GM18498 (cell line): ENCODE results near the gene TEX10.
"Not testable (repeated sequence)": the region's sequence is repeated elsewhere in the genome, so short reads cannot be mapped to it uniquely, and the experiment has no call there.

ENCODE experiments used
- ATAC-seq: cut with Tn5 transposase; IDR thresholded peaks from one replicate; pipeline ENCODE4 v1.9.1; 2021; ENCODE audit warnings: mild to moderate bottlenecking, moderate library complexity; ENCODE audit not compliant: unreplicated experiment

Gene TEX10

GRCh38 chr9:100351508-100351907 lies 1.2 kb downstream of the TEX10 start:
- no peak for ATAC-seq

GRCh38 chr9:100350188-100350587 lies 2.6 kb downstream of the TEX10 start:
- no peak for ATAC-seq

GRCh38 chr9:100346836-100347235 lies 5.9 kb downstream of the TEX10 start:
- ATAC-seq = no peak

GRCh38 chr9:100341889-100342288 lies 10.9 kb downstream of the TEX10 start:
- no peak for ATAC-seq

- ATAC-seq = no peak
These were observed 12.5 kb downstream of the TEX10 start for GRCh38 chr9:100340224-100340623.

DNA sequence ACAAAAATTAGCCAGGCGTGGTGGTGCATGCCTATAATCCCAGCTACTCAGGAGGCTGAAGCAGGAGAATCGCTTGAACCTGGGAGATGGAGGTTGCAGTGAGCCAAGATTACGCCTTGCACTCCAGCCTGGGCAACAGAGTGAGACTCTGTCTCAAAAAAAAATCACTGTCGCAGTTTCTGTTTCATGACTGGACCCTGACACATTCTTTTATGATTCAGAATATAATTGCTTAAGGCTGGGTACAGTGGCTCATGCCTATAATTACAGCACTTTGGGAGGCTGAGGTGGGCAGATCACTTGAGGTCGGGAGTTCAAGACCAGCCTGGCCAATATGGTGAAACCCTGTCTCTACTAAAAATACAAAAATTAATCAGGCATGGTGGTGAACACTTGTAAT lies 14.0 kb downstream of the TEX10 start:
- ATAC-seq = not testable (repeated sequence)

DNA sequence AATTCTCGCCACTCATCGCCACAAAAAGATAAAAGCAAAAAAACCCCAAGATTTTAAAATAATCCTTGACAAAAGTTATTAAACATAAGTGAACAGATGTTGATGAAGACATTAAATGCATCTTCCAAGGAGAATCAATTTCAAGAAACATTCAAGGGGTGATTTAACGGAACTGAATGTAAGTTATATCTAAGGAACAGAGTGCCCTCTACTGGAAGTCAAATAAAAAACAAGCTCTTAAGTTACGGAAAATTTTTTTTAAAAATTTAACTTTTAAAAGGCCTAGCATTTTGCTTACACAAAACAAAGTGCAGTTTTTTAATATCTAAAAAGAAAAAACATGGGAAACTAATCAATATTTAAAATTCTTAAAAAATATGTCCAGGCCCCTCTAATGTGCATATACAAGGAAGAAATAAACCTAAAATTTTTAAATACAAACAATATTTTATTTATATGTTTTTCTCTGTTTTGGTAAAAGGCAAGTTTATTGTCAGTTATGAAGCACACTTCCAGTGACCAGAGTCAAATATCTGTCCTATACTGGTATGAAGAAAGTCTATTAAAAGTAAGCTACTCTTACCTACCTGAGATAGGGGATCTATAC lies 28.0 kb downstream of the TEX10 start:
- ATAC-seq = no peak

GRCh38 chr9:100322954-100323536 lies 29.7 kb downstream of the TEX10 start:
- ATAC-seq = no peak

- ATAC-seq = no peak
These were observed 35.0 kb downstream of the TEX10 start for GRCh38 chr9:100317706-100318105.

GRCh38 chr9:100315561-100315960 lies 37.2 kb downstream of the TEX10 start:
- no peak for ATAC-seq

DNA sequence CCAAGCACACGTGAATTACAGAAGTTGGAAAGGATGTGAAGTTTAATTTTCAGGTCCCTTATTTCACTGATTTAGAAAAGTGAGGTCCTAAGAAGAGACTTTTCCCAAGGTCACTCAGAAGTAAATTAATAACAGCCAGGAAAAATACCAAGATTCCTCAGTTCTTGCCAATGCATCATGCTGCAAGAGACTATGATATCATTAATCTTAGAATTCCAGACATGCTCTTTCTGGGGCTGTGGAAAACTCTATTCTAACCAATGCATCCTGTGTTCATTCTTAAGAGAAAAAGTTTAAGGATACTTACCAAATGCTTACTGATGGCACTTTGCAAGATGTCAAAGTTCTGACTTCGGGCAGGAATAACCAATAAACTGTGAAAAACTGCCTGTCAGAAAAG lies 42.8 kb downstream of the TEX10 start:
- ATAC-seq = no peak

DNA sequence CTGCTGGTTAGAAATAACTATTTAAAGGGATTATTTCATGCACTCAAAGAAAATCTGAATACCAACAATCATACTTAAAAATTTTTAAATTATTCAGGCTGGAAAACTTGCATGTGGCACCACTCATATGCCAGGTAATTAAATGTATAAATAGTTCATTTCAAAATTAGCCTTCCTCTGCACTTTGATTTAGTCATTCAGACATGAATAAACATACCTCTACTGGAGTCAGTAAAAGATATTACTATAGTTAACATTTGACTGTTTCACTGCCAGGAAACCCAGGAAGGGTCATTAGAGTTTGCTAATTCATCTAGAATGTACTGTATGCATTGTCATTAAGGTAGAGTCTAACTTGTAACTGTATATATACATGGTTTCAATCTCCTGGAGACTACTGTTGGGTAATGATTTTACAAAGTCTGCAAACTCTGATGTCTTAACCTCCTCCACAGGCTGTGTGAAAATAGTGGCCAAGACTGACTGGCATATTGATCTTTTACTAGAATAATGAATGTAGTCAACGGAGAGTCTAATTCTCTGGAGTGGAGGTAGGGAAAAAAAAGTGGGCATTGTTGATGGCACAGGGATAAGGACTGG lies 43.7 kb downstream of the TEX10 start:
- no peak for ATAC-seq

DNA sequence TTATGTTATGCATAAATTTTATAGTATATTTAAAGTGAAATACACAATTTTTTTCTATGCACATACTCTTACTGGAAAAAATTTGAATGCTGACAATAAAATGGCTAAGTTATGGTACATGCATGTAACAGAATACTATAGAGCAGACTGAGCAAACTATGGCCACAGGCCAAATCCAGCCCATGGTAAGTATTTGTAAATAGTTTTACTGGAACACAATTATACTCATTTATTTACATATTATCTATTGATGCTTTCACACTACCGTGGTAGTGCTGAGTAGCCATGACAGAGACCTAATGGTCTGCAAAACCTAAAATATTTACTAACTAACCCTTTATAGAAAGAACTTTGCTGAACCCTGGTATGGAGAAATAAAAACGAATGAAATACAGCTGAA lies 45.7 kb downstream of the TEX10 start:
- ATAC-seq = no peak

GRCh38 chr9:100306283-100306682 lies 46.5 kb downstream of the TEX10 start:
- ATAC-seq = no peak

DNA sequence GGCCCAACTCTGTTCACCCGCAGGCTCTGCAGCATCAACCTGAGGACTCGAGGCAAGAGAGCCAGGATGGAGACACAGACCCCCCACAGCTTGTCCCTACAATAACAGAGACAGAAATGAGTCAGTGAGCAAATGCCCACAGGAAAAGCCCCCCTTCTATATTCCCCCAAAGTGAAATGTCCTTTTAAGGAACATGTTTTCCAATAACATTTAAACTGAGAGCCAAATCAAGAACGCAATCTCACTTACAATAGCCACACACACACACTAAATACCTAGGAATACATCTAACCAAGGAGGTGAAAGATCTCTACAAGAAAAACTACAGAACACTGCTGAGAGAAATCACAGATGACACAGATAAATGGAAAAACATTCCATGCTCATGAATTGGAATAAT lies 49.0 kb downstream of the TEX10 start:
- ATAC-seq = no peak

DNA sequence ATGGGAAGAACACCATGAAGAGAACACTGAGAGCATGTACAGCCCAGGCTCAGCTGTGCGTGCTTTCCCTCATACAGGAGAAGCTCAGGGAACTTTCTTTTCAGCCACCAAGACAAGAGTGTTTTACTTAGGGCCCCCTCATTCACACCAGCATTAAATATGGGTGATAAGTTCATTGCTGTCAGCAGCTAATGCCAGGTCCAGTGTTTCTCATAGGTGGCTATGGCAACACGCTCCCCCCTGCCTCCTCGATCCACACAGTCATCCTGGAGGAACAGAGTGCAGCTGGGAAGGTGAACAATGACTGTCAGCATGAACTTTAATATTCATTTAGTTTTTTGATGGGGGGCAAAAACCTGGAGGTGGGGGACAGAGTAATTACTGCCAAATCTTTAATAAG lies 54.4 kb downstream of the TEX10 start:
- ATAC-seq = no peak

GRCh38 chr9:100296407-100296806 lies 56.3 kb downstream of the TEX10 start:
- no peak for ATAC-seq

GRCh38 chr9:100295240-100295639 lies 57.5 kb downstream of the TEX10 start:
- ATAC-seq = no peak

DNA sequence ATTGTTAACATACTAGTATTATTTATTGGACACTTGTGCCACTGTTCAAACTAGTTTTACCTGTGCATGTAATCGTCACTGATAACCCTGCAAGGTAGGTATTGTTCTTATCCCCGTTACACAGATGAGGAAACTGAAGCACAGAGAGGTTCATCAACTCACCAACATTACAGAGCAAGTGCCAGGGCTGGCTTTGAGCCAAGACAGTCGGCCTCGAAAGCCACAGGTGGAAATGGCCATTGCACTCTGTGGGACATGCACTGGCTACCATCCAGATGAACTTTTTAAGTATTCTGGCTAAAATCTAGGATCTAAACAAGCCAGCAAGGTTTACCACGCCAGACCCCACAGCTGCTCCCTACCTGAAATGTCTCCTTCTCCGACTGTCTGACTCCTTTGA lies 57.9 kb downstream of the TEX10 start:
- ATAC-seq = no peak

- ATAC-seq = no peak
These were observed 58.4 kb downstream of the TEX10 start for GRCh38 chr9:100294341-100294740.

- ATAC-seq = no peak
These were observed 60.3 kb downstream of the TEX10 start for GRCh38 chr9:100292414-100292813.

DNA sequence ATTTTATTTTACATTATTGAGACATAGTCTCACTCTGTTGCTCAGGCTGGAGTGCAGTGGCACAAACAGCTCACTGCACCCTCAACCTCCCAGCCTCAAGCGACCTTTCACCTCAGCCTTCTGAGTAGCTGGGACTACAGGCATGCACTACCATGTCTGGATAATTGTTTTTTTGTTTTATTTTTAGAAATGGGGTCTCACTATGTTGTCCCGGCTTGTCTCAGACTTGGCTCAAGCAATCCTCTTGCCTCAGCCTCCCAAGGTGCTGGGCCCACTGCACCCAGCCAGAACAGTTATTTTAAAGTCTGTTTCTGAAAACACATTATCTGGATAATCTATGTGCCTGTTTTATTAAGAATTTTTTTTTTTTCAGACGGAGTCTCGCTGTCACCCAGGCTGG lies 62.0 kb downstream of the TEX10 start:
- no peak for ATAC-seq

- no peak for ATAC-seq
These were observed 65.6 kb downstream of the TEX10 start for GRCh38 chr9:100287186-100287585.
